GM12878 (cell line): ENCODE measurements around the gene S1PR2. TPM values are rescaled to one million over a fixed set of nuclear protein-coding genes. Genes with fewer than 3 reads are reported as not detected.

Source experiments
- ATAC-seq: fragments of 200-7000 bp; cut with Tn5 transposase; 3 replicates; pipeline ENCODE4 v1.9.1; 2020; ENCODE audit warnings: mild to moderate bottlenecking, moderate library complexity
- BruUV-seq: library from RNA; stranded (reverse); fragments of 400-500 nt; replicated peaks from 2 replicates; lab custom pipeline; 2021; lab: Mats Ljungman, UMichigan
- CTCF ChIA-PET: fragments of 300-600 bp; sonication (Branson Sonifier 250); formaldehyde crosslinking; extraction: SDS; loops from one replicate; lab custom pipeline; 2021; ENCODE audit warnings: inconsistent platforms; lab: Yijun Ruan, JAX
- POLR2A ChIA-PET: fragments of 350-600 bp; formaldehyde crosslinking; extraction: SDS; loops from one replicate; lab custom pipeline; 2021; ENCODE audit warnings: inconsistent platforms; lab: Charles Lee
- RAD21 ChIA-PET: fragments of 300-600 bp; sonication (Branson Sonifier 250); formaldehyde crosslinking; loops from one replicate; lab custom pipeline; 2023; ENCODE audit warnings: antibody characterized with exemption; ENCODE audit not compliant: unreplicated experiment; lab: Charles Lee
- SMC1A ChIA-PET: fragments of 300-600 bp; sonication (Branson Sonifier 250); formaldehyde crosslinking; loops from one replicate; lab custom pipeline; 2023; ENCODE audit not compliant: unreplicated experiment, uncharacterized antibody; lab: Charles Lee
- DNase-seq: peaks from one replicate; pipeline ENCODE4 v3.0.0-alpha.2; 2011; ENCODE audit warnings: low read depth, low spot score
- FAIRE-seq: peaks from 3 replicates; lab custom pipeline; 2011; peaks lifted over from hg19 to GRCh38; lab: Jason Lieb, UNC
- H2AFZ ChIP-seq: 2 replicates; pipeline ENCODE4 v1.6.0; 2011; ENCODE audit warnings: low read depth, low read length, control low read depth; ENCODE audit not compliant: control insufficient read depth
- H3K27ac ChIP-seq: 2 replicates; pipeline ENCODE4 v1.5.1; 2011; ENCODE audit warnings: control low read depth; ENCODE audit not compliant: control insufficient read depth, insufficient read depth
- H3K27me3 ChIP-seq, 2 experiments: replicated peaks in 1 of 2; 2 replicates each; pipeline versions ENCODE4 v1.6.0 to v1.6.1; 2011; ENCODE audit warnings: low read length in 1 of 2; ENCODE audit not compliant: control insufficient read depth in 2 of 2, insufficient read depth in 2 of 2
- H3K36me3 ChIP-seq, 2 experiments: 2 replicates each; pipeline ENCODE4 v1.5.1; 2011; ENCODE audit warnings: low read length in 1 of 2; ENCODE audit not compliant: control insufficient read depth in 2 of 2, insufficient read depth in 2 of 2
- H3K4me1 ChIP-seq: 2 replicates; pipeline ENCODE4 v1.6.1; 2011; ENCODE audit warnings: mild to moderate bottlenecking, low read length, moderate library complexity, mixed read lengths; ENCODE audit not compliant: control insufficient read depth, insufficient read depth
- H3K4me2 ChIP-seq: 2 replicates; pipeline ENCODE4 v1.6.0; 2011; ENCODE audit warnings: control low read depth; ENCODE audit not compliant: control insufficient read depth, insufficient read depth
- H3K4me3 ChIP-seq: fragments of 200-600 bp; sonication (generic); 2 replicates; pipeline ENCODE4 v1.5.1; 2016
- H3K79me2 ChIP-seq: 2 replicates; pipeline ENCODE4 v1.6.0; 2011; ENCODE audit warnings: low read length; ENCODE audit not compliant: control insufficient read depth, insufficient read depth
- H3K9ac ChIP-seq: 2 replicates; pipeline ENCODE4 v1.8.0; 2011; ENCODE audit warnings: low read length, control low read depth, mixed read lengths; ENCODE audit not compliant: control insufficient read depth, insufficient read depth
- H3K9me3 ChIP-seq: replicated peaks from 3 replicates; pipeline ENCODE4 v1.5.1; 2011; ENCODE audit warnings: mild to moderate bottlenecking, low read length; ENCODE audit not compliant: control insufficient read depth, insufficient read depth
- H4K20me1 ChIP-seq: 2 replicates; pipeline ENCODE4 v1.6.0; 2011; ENCODE audit not compliant: control insufficient read depth, insufficient read depth
- MYC ChIP-seq: IDR thresholded peaks from 2 replicates; pipeline ENCODE4 v1.6.1; 2011; ENCODE audit warnings: mild to moderate bottlenecking, low read length, moderate library complexity, inconsistent platforms; ENCODE audit not compliant: insufficient read depth, insufficient replicate concordance, insufficient read length, severe bottlenecking
- SUZ12 ChIP-seq: fragments of 200-600 bp; sonication (generic); IDR thresholded peaks from one replicate; pipeline ENCODE4 v1.6.1; 2018; ENCODE audit warnings: antibody characterized with exemption, mild to moderate bottlenecking; ENCODE audit not compliant: unreplicated experiment
- WGBS: methylation state at CpG from one replicate; pipeline ENCODE4 v1.1.6; 2016; ENCODE audit warnings: low lambda C conversion rate; ENCODE audit not compliant: insufficient replicate concordance, insufficient coverage; ENCODE audit errors: missing lambda C conversion rate; 5-methylcytosine and 5-hydroxymethylcytosine counted together
- in situ Hi-C: fragments of 300-500 bp; cut with MboI; formaldehyde crosslinking; loops from 9 replicates; pipeline ENCODE4 v1.14.3; 2018; ENCODE audit warnings: mixed read lengths
- intact Hi-C: fragments of 100-400 bp; cut with micrococcal nuclease; formaldehyde crosslinking; loops from one replicate; pipeline ENCODE4 v1.14.2; 2022; ENCODE audit not compliant: unreplicated experiment
- polyA plus RNA-seq, 11 experiments: library from polyadenylated mRNA; depleted of rRNA in 4 of 11; unstranded in 6 of 11; stranded (reverse) in 5 of 11; fragments of >200 nt; fragmentation: Nextera tagmentation in 4 of 11; fragmentation: Illumina TruSeq in 1 of 11; extraction: Ambion mirVana in 4 of 11; extraction: Trizol in 1 of 11; gene quantifications; 1 replicate in 1 of 11; 2 replicates in 10 of 11; pipeline versions ENCODE4 v1.2.1 to v1.2.3, GENCODE V29; 2011 to 2016; ENCODE audit warnings: inconsistent platforms in 2 of 11, missing spikeins in 2 of 11, low read depth in 1 of 11
- total RNA-seq, 4 experiments: library from RNA; depleted of rRNA in 3 of 4; stranded (reverse); fragments of >200 nt in 3 of 4; fragmentation: Illumina TruSeq in 1 of 4; extraction: Trizol in 1 of 4; gene quantifications; 2 replicates each; pipeline versions ENCODE4 v1.2.1 to v1.2.3, GENCODE V29; 2013 to 2021
- TF ChIP-seq, protein P1 (sequence below): fragments of 450-650 bp; IDR thresholded peaks from 2 replicates; pipeline ENCODE4 v1.6.1; 2017; ENCODE audit warnings: mild to moderate bottlenecking, moderate library complexity
- TF ChIP-seq, protein P2 (sequence below): fragments of 450-650 bp; IDR thresholded peaks from 2 replicates; pipeline ENCODE4 v1.6.1; 2017; ENCODE audit warnings: mild to moderate bottlenecking

The S1PR2 gene
- total and polyA plus RNA-seq, 10 of the 15 experiments (the other 5 are each of a cell fraction or from before 2014, with no cell fraction given) = 4.9 to 26.8 (median 11.6) TPM

DNA sequence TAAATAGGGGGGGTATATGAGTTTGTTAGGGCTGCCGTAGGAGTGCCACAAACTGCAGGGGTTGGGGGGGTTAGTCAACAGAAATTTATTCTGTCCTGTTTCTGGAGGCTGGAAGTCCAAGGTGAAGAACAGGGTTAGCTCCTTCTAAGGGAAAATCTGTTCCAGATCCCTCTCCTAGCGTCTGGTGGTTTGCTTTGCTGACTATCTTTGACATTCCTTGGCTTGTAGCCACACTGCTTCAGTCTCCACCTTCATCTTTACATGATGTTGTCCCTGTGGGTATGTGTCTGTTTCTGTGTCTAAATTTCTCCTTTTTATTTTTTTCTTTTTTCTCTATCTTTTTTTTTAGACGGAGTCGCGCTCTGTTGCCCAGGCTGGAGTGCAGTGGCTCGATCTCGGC lies 31.6 kb upstream of the S1PR2 start:
- DNase-seq (no peak), FAIRE-seq (no peak), ATAC-seq (no peak)
- POLR2A ChIA-PET = interaction anchor here (0.6 kb wide), 1 partner anchor 93 kb away, joined by 3 read pairs; no protein-coding TSS in a partner anchor
- SMC1A ChIA-PET = interaction anchor here (1.1 kb wide), 2 partner anchors 27 to 116 kb away, joined by 3 read pairs; partner anchors contain the start of gene ICAM5
- Histone ChIP-seq H3K27ac (no peak overlapping the region), H3K79me2 (no peaks in the 10 kb centered on the region), H3K9me3 (no peaks in the 10 kb centered on the region; the same call in 2 of the 3 replicates), H3K4me3 (no peak overlapping the region), H3K27me3 (no peaks in the 10 kb centered on the region), H3K4me1 (peaks cover 11% of the 10 kb centered on the region), H3K9ac (no peak overlapping the region), H3K4me2 (no peak overlapping the region), H3K36me3 (peaks cover 7 to 11% of the 10 kb centered on the region in 2 experiments; a peak in 3 of 4 replicates), H2AFZ (no peak overlapping the region), H4K20me1 (no peaks in the 10 kb centered on the region)
- TF ChIP-seq MYC = no peak
- TF ChIP-seq, protein P1, sequence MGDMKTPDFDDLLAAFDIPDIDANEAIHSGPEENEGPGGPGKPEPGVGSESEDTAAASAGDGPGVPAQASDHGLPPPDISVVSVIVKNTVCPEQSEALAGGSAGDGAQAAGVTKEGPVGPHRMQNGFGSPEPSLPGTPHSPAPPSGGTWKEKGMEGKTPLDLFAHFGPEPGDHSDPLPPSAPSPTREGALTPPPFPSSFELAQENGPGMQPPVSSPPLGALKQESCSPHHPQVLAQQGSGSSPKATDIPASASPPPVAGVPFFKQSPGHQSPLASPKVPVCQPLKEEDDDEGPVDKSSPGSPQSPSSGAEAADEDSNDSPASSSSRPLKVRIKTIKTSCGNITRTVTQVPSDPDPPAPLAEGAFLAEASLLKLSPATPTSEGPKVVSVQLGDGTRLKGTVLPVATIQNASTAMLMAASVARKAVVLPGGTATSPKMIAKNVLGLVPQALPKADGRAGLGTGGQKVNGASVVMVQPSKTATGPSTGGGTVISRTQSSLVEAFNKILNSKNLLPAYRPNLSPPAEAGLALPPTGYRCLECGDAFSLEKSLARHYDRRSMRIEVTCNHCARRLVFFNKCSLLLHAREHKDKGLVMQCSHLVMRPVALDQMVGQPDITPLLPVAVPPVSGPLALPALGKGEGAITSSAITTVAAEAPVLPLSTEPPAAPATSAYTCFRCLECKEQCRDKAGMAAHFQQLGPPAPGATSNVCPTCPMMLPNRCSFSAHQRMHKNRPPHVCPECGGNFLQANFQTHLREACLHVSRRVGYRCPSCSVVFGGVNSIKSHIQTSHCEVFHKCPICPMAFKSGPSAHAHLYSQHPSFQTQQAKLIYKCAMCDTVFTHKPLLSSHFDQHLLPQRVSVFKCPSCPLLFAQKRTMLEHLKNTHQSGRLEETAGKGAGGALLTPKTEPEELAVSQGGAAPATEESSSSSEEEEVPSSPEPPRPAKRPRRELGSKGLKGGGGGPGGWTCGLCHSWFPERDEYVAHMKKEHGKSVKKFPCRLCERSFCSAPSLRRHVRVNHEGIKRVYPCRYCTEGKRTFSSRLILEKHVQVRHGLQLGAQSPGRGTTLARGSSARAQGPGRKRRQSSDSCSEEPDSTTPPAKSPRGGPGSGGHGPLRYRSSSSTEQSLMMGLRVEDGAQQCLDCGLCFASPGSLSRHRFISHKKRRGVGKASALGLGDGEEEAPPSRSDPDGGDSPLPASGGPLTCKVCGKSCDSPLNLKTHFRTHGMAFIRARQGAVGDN = no peak
- TF ChIP-seq, protein P2, sequence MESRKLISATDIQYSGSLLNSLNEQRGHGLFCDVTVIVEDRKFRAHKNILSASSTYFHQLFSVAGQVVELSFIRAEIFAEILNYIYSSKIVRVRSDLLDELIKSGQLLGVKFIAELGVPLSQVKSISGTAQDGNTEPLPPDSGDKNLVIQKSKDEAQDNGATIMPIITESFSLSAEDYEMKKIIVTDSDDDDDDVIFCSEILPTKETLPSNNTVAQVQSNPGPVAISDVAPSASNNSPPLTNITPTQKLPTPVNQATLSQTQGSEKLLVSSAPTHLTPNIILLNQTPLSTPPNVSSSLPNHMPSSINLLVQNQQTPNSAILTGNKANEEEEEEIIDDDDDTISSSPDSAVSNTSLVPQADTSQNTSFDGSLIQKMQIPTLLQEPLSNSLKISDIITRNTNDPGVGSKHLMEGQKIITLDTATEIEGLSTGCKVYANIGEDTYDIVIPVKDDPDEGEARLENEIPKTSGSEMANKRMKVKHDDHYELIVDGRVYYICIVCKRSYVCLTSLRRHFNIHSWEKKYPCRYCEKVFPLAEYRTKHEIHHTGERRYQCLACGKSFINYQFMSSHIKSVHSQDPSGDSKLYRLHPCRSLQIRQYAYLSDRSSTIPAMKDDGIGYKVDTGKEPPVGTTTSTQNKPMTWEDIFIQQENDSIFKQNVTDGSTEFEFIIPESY = no peak
- no peak for TF ChIP-seq SUZ12
- intact Hi-C loops (no loop called here), in situ Hi-C loops (no loop called here)
- BruUV-seq = no TSS peak
- CTCF ChIA-PET = interaction anchor here (0.6 to 1.6 kb wide), 3 partner anchors 124 to 149 kb away, joined by 3 to 8 read pairs (median 3); no protein-coding TSS in a partner anchor
- RAD21 ChIA-PET = interaction anchor here (7.2 kb wide), 1 partner anchor 124 kb away, joined by 107 read pairs; no protein-coding TSS in a partner anchor
- 56% methylated on average over 7 of the region's 7 CpGs for WGBS
